ENCODE results near the gene SDK2.

The SDK2 gene

DNA sequence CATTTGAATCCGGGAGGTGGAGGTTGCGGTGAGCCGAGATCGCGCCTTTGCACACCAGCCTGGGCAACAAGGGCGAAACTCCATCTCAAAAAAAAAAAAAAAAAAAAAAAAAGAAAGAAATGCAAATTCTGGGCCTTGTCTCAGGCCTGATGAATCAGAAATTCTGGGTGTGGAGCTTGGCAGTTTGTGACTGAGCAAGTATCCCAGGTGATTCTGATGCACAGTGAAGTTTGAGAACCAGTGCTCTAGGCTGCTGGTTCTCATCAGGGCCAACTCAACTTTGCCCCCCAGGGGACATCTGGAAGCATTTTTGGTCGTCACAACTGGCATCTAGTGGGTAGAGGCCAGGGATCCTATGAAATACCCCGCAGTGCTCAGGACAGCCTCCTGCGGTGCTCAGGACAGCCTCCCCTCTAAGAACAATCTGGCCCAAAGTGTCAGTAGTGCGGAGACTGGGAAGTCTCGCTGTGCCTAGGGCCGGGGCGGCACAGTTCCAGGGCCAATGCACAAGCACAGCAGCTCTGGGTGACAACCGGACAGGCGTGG, 55.9 kb downstream of the SDK2 start:
- no peaks in the 10 kb centered on the region for H3K79me2 ChIP-seq (ENCODE audit: control insufficient read depth, low read length)

DNA sequence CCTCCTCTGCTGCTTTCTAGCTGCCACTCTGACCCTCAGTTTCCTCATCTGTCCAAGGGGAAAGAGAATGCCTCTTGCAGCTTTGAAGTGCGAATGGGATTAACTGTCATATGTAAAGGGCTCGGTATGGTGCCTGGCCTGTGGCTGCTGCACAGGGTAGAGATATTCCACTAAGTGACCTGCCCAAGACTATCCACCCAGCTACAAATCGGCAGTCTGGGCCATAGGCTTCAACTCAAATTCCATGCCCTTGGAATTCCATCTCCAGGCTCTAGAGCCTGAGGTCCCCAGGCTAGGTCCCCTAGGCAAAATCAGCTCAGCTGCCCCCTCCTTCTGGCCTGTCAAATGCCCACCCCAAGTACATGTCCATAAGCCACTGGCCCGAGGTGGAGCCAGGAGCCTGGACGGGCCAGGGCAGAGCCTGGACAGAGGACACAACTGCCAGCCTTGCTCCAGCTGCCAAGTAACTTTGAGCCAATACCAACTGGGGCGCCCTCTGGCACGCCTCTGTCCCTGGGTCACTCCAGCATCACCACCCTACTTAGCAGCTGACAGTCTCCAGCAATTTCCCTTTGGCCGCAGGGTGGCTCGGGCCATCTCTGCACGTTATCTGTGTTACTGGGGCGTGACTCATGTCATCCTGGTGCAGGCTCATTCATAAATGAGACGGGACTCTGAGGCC, 57.2 kb downstream of the SDK2 start:
- peaks cover 86% of the 10 kb centered on the region for H3K4me1 ChIP-seq (ENCODE audit: control insufficient read depth, low read length)
- H4K20me1 ChIP-seq (ENCODE audit: control insufficient read depth, insufficient read depth, low read depth, low read length), result no peaks in the 10 kb centered on the region
- H3F3A ChIP-seq (ENCODE audit: control insufficient read depth, insufficient read depth), result peaks cover 29% of the 10 kb centered on the region
- peak overlapping the region; percentile 99 for H3K4me2 ChIP-seq (ENCODE audit: low read length)
- peak overlapping the region; percentile 80 for H3K4me3 ChIP-seq (ENCODE audit: low read length)
- no peaks in the 10 kb centered on the region for H3K27me3 ChIP-seq (ENCODE audit: control insufficient read depth, low read length)
- H3K36me3 ChIP-seq (ENCODE audit: control insufficient read depth, low read length), result peaks cover 7% of the 10 kb centered on the region
- H3K79me2 ChIP-seq (ENCODE audit: control insufficient read depth, low read length), result no peaks in the 10 kb centered on the region
- no peaks in the 10 kb centered on the region for H3K9me3 ChIP-seq (ENCODE audit: control insufficient read depth, insufficient read depth, low read length)
- peak overlapping the region; percentile 100 for H3K27ac ChIP-seq (ENCODE audit: low read depth, low read length)
- no peaks in the 10 kb centered on the region for H3K9me2 ChIP-seq (replicated peaks; ENCODE audit: control insufficient read depth, low read length)
- TF ChIP-seq, protein P1, sequence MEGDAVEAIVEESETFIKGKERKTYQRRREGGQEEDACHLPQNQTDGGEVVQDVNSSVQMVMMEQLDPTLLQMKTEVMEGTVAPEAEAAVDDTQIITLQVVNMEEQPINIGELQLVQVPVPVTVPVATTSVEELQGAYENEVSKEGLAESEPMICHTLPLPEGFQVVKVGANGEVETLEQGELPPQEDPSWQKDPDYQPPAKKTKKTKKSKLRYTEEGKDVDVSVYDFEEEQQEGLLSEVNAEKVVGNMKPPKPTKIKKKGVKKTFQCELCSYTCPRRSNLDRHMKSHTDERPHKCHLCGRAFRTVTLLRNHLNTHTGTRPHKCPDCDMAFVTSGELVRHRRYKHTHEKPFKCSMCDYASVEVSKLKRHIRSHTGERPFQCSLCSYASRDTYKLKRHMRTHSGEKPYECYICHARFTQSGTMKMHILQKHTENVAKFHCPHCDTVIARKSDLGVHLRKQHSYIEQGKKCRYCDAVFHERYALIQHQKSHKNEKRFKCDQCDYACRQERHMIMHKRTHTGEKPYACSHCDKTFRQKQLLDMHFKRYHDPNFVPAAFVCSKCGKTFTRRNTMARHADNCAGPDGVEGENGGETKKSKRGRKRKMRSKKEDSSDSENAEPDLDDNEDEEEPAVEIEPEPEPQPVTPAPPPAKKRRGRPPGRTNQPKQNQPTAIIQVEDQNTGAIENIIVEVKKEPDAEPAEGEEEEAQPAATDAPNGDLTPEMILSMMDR (IDR thresholded peaks at IDR 0.05; ENCODE audit: low read depth, low read length, poor library complexity, severe bottlenecking), result peak; percentile 46
- TF ChIP-seq EZH2phosphoT487 (IDR thresholded peaks at IDR 0.05; ENCODE audit: borderline replicate concordance, low read length), result no peak

More for the DNA sequence above, 55.9 kb downstream of the SDK2 start:
- Histone ChIP-seq H3K9me2 (replicated peaks; ENCODE audit: control insufficient read depth, low read length) (no peaks in the 10 kb centered on the region), H3K36me3 (ENCODE audit: control insufficient read depth, low read length) (peaks cover 11% of the 10 kb centered on the region), H3K4me1 (ENCODE audit: control insufficient read depth, low read length) (peaks cover 89% of the 10 kb centered on the region), H3K27me3 (ENCODE audit: control insufficient read depth, low read length) (no peaks in the 10 kb centered on the region), H4K20me1 (ENCODE audit: control insufficient read depth, insufficient read depth, low read depth, low read length) (no peaks in the 10 kb centered on the region), H3K9me3 (ENCODE audit: control insufficient read depth, insufficient read depth, low read length) (no peaks in the 10 kb centered on the region), H3F3A (ENCODE audit: control insufficient read depth, insufficient read depth) (peaks cover 34% of the 10 kb centered on the region), H3K27ac (ENCODE audit: low read depth, low read length) (peak overlapping the region; percentile 100), H3K4me2 (ENCODE audit: low read length) (peak overlapping the region; percentile 99), H3K4me3 (ENCODE audit: low read length) (peak overlapping the region; percentile 80)
- no peak for TF ChIP-seq EZH2phosphoT487 (IDR thresholded peaks at IDR 0.05; ENCODE audit: borderline replicate concordance, low read length)
- TF ChIP-seq, protein P1 (IDR thresholded peaks at IDR 0.05; ENCODE audit: low read depth, low read length, poor library complexity, severe bottlenecking), result peak; percentile 20

DNA sequence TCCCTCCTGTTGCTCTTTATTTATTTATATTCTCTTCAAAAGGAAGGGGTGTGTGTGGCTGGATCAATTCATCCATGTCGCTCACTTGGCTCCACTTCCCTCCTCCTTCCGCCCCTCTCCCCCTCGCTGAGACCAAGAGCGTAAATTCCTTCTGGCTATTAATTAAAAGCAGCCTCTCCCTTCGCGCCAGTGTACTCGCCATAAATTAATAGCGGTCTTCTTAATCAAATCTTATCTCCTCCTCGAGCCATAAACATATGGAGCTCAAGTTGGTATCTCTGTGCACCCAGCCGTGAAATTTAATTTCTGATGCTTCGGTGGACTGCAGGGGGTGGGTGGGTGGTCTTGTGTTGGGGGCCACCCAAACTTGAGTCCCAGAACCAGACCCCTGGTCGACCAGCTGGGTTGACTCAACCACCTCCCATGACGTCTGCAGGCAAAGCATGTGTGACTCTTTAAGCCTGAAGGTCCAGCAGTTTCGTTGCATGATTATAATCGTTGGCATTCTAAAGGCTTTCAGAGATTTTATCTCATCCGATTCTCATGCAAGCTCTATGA, 57.9 kb downstream of the SDK2 start:
- Histone ChIP-seq H3K36me3 (ENCODE audit: control insufficient read depth, low read length) (no peaks in the 10 kb centered on the region; the same call in 1 of the 2 replicates), H3K9me3 (ENCODE audit: control insufficient read depth, insufficient read depth, low read length) (no peaks in the 10 kb centered on the region), H3K27me3 (ENCODE audit: control insufficient read depth, low read length) (no peaks in the 10 kb centered on the region), H3K9me2 (replicated peaks; ENCODE audit: control insufficient read depth, low read length) (no peaks in the 10 kb centered on the region), H4K20me1 (ENCODE audit: control insufficient read depth, insufficient read depth, low read depth, low read length) (no peaks in the 10 kb centered on the region), H3K4me2 (ENCODE audit: low read length) (peak overlapping the region; percentile 99), H3K27ac (ENCODE audit: low read depth, low read length) (no peak overlapping the region), H3F3A (ENCODE audit: control insufficient read depth, insufficient read depth) (peaks cover 22% of the 10 kb centered on the region), H3K4me3 (ENCODE audit: low read length) (no peak overlapping the region), H3K4me1 (ENCODE audit: control insufficient read depth, low read length) (peaks cover 79% of the 10 kb centered on the region), H3K79me2 (ENCODE audit: control insufficient read depth, low read length) (no peaks in the 10 kb centered on the region)
- TF ChIP-seq, protein P1 (IDR thresholded peaks at IDR 0.05; ENCODE audit: low read depth, low read length, poor library complexity, severe bottlenecking), result no peak

All from DOHH2 (cell line).